Psoas muscle (tissue), 8 donors: ENCODE data around the gene UQCR11. TPM values are rescaled to one million over a fixed set of nuclear protein-coding genes. Genes with fewer than 3 reads are reported as not detected.

Source experiments
- ATAC-seq, 4 donors: fragments of 200-7000 bp; cut with Tn5 transposase; one replicate each; pipeline ENCODE4 v1.9.1; 2020; ENCODE audit warnings: moderate library complexity in 3 of 4, mild to moderate bottlenecking in 2 of 4
- DNase-seq, 2 donors: peaks; one replicate each; pipeline ENCODE4 v3.0.0-alpha.2; 2020
- H3K27ac ChIP-seq: fragments of 200-600 bp; one replicate; pipeline ENCODE4 v1.8.0; 2022
- H3K27me3 ChIP-seq, 3 donors: fragments of 200-600 bp in 1 of 3; one replicate each; pipeline versions ENCODE4 v1.6.1 to v1.8.0; 2013 to 2022; ENCODE audit warnings: low read length in 2 of 3, mild to moderate bottlenecking in 2 of 3, moderate library complexity in 1 of 3; ENCODE audit not compliant: insufficient read depth in 3 of 3
- H3K36me3 ChIP-seq, 2 donors: fragments of 200-600 bp in 1 of 2; one replicate each; pipeline versions ENCODE4 v1.6.1 to v1.8.0; 2013 to 2022; ENCODE audit warnings: low read depth in 1 of 2, mild to moderate bottlenecking in 1 of 2, moderate library complexity in 1 of 2; ENCODE audit not compliant: insufficient read depth in 1 of 2
- H3K4me1 ChIP-seq: fragments of 200-600 bp; one replicate; pipeline ENCODE4 v1.8.0; 2022
- H3K4me3 ChIP-seq: fragments of 200-600 bp; one replicate; pipeline ENCODE4 v1.8.0; 2022; ENCODE audit warnings: mild to moderate bottlenecking
- H3K9me3 ChIP-seq: fragments of 200-600 bp; one replicate; pipeline ENCODE4 v1.8.0; 2022
- WGBS, 3 donors: extraction: QIAGEN DNeasy Blood & Tissue Kit; methylation state at CpG; one replicate each; pipeline versions ENCODE4 v1.1.6 to v1.1.7; 2013; 5-methylcytosine and 5-hydroxymethylcytosine counted together
- intact Hi-C, 2 donors: fragments of 100-400 bp; cut with DNase I; formaldehyde crosslinking; loops; one replicate each; pipeline versions ENCODE4 v1.11.0 to v1.14.2; 2022
- polyA plus RNA-seq, 3 donors: library from polyadenylated mRNA; stranded (reverse); fragments of 200-250 nt; gene quantifications; one replicate each; pipeline ENCODE4 v1.2.3, GENCODE V29; 2013
- total RNA-seq, 4 donors: library from RNA; stranded (reverse); fragmentation: NEBNext Ultra II Directional in 2 of 4; extraction: Animal tissue kit (Norgen Biotek cat#: 25700) in 2 of 4; gene quantifications; one replicate each; pipeline versions ENCODE4 v1.2.1 to v1.2.4, GENCODE V29; 2021 to 2023
- TF ChIP-seq, protein P1 (sequence below): fragments of 200-600 bp; IDR thresholded peaks from one replicate; pipeline ENCODE4 v1.8.0; 2022; ENCODE audit warnings: antibody characterized with exemption
- donor health status: healthy with polysubstance abuse.
- donor health status: DM: no; HTN: no; CAD: no; lungs with moderate emphysema.
- donor health status: Bipolar disorder and iron deficiency.
- donor health status: healthy.
- donor health status: DM: yes; HTN: yes; CAD: no.
- donor health status: DM: no; HTN: no; CAD: no.
- donor health status: DM: no; HTN: no; CAD: no.
- donor health status: DM: yes; HTN: yes; CAD: no.

UQCR11 gene
- total and polyA plus RNA-seq, 7 donors: 320 to 534 (median 408) TPM

- TF ChIP-seq, protein P1, sequence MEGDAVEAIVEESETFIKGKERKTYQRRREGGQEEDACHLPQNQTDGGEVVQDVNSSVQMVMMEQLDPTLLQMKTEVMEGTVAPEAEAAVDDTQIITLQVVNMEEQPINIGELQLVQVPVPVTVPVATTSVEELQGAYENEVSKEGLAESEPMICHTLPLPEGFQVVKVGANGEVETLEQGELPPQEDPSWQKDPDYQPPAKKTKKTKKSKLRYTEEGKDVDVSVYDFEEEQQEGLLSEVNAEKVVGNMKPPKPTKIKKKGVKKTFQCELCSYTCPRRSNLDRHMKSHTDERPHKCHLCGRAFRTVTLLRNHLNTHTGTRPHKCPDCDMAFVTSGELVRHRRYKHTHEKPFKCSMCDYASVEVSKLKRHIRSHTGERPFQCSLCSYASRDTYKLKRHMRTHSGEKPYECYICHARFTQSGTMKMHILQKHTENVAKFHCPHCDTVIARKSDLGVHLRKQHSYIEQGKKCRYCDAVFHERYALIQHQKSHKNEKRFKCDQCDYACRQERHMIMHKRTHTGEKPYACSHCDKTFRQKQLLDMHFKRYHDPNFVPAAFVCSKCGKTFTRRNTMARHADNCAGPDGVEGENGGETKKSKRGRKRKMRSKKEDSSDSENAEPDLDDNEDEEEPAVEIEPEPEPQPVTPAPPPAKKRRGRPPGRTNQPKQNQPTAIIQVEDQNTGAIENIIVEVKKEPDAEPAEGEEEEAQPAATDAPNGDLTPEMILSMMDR: peak; percentile 50
- WGBS, 3 donors: 70 to 78% (median 71%) methylated on average over 23 of the region's 23 CpGs
- Histone ChIP-seq H3K4me1 (no peaks in the 10 kb centered on the region), H3K9me3 (no peaks in the 10 kb centered on the region), H3K4me3 (no peak overlapping the region), H3K36me3 (peaks cover 0 to 32% of the 10 kb centered on the region in 2 donors), H3K27me3 (no peaks in the 10 kb centered on the region), H3K27ac (no peak overlapping the region)
- ATAC-seq (peak in 3 of 4 donors; percentile 32 to 65 (median 60)), DNase-seq (peak in 1 of 2 donors; percentile 69)
- intact Hi-C loops: no loop called here
Measured at GRCh38 chr19:1624458-1624857, 19.2 kb upstream of the UQCR11 start.

DNA sequence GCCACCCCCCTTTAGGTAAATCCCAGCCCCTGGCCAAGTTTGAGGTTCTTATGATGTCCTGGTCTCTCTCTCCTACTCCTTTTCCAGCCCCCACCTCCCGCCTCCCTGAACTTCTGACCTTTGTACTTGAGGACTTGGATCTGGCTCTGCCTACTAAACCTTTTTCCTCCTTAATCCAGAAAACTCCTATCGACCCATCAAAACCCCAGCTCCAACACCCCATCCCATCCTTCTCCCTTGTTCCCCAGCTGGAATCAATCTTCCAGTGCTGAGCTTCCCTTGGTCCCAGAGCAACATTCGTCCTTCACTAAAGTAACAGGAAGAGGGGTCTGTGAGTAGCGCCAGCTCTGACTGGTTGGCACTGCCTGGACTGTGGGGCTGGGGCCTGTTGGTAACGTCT lies 17.3 kb upstream of the UQCR11 start:
- Histone ChIP-seq H3K27ac (no peak overlapping the region), H3K4me3 (no peak overlapping the region), H3K36me3 (peaks cover 0 to 42% of the 10 kb centered on the region in 2 donors), H3K4me1 (no peaks in the 10 kb centered on the region), H3K27me3 (no peaks in the 10 kb centered on the region), H3K9me3 (no peaks in the 10 kb centered on the region)
- ATAC-seq (no peak), DNase-seq (no peak)
- intact Hi-C loops: no loop called here
- TF ChIP-seq, protein P1: no peak
- WGBS, 3 donors: 86 to 97% (median 95%) methylated on average over 5 of the region's 5 CpGs

DNA sequence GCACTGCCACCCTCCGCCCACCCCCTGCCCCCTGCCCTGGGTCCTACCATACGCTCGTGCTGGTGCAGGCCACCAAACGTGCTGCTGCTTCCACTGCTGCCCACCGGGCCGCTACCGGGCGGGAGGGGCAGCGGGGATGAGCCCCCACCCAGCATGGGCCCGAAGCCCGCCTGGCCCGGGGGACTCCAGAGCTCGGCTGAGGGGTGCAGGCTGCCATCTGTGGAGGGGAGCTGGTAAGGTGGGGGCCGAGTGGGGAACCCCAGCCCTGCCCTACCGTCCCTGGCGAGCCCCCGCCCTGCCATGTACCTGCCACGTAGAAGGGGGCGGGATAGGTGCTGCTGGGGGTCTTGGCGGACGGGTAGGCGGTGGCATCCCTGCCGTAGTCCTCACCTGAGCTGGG lies 16.7 kb upstream of the UQCR11 start:
- no peaks in the 10 kb centered on the region for H3K27me3 ChIP-seq
- H3K4me3 ChIP-seq: no peak overlapping the region
- intact Hi-C loops: no loop called here
- H3K9me3 ChIP-seq: no peaks in the 10 kb centered on the region
- ATAC-seq: no peak
- H3K4me1 ChIP-seq: no peaks in the 10 kb centered on the region
- DNase-seq: peak in 1 of 2 donors; percentile 29
- WGBS, 3 donors: 92 to 98% (median 92%) methylated on average over 17 to 23 of the region's 23 CpGs
- TF ChIP-seq, protein P1: no peak
- peaks cover 0 to 46% of the 10 kb centered on the region in 2 donors for H3K36me3 ChIP-seq
- no peak overlapping the region for H3K27ac ChIP-seq

DNA sequence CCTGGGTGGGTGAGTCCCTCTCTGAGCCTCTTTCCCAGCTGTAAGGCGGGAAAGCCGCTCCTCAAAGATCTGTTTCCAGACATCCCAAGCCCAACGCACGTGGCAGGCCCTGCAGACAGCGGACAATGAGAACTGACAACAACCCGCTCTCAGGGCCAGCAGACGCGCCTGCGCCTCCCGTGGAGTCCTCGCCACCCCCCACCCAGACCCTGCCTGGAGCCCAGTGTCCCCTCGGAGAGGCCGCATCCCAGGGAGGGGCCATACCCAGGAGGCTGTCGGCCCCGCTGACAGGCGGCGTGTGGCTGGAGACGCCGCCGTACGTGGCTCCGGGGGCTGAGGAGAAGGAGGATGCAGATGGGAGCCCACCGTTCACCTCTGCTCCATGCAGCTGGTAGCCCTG lies 16.3 kb upstream of the UQCR11 start:
- intact Hi-C loops: no loop called here
- Histone ChIP-seq H3K27ac (no peak overlapping the region), H3K27me3 (no peaks in the 10 kb centered on the region), H3K4me3 (no peak overlapping the region), H3K36me3 (peaks cover 0 to 44% of the 10 kb centered on the region in 2 donors), H3K4me1 (no peaks in the 10 kb centered on the region), H3K9me3 (no peaks in the 10 kb centered on the region)
- ATAC-seq (no peak), DNase-seq (peak in 1 of 2 donors; percentile 35)
- TF ChIP-seq, protein P1: no peak
- WGBS, 3 donors: 91 to 96% (median 93%) methylated on average over 19 to 23 of the region's 23 CpGs

DNA sequence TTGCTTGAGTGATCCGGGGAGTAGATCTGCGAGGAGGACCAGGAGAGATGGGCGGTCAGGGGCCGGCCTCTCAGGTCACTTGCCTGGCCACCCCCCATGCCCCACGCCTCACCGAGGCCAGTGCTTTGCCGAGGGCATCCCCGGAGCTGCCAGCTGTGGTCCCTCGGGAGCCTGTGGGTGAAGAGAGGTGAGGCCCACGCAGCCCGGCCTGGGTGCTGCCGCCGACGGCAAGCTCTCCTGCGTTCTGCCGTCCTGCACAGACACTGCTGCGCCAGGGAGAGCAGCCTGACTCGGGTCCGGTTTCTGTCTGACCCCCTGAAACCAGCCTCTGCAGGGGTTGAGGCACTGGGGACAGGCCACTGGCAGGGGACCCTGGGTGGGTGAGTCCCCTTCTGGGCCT lies 15.8 kb upstream of the UQCR11 start:
- H3K4me3 ChIP-seq: no peak overlapping the region
- TF ChIP-seq, protein P1: no peak
- peak in 1 of 2 donors; percentile 43 for DNase-seq
- 85 to 90% (median 87%) methylated on average over 18 to 19 of the region's 19 CpGs for WGBS, 3 donors
- H3K27me3 ChIP-seq: no peaks in the 10 kb centered on the region
- no peaks in the 10 kb centered on the region for H3K9me3 ChIP-seq
- ATAC-seq: no peak
- no peak overlapping the region for H3K27ac ChIP-seq
- H3K4me1 ChIP-seq: no peaks in the 10 kb centered on the region
- H3K36me3 ChIP-seq: peaks cover 0 to 44% of the 10 kb centered on the region in 2 donors
- intact Hi-C loops: no loop called here
